NCI-H1417 (cell line): ENCODE results near the gene PDGFRA.
"Not testable (repeated sequence)": the region's sequence is repeated elsewhere in the genome, so short reads cannot be mapped to it uniquely, and the experiment has no call there.

Experiments
- DNase-seq, 3 experiments: peaks; one replicate each; lab custom pipeline; 2025; lab: John Stamatoyannopoulos, UW

PDGFRA gene

GRCh38 chr4:54227256-54228055 is 1.6 kb upstream of the PDGFRA start:
- peak in 2 of 3 experiments; percentile 80 to 84 for DNase-seq

- peak; percentile 25 to 84 (median 80) for DNase-seq
Measured at GRCh38 chr4:54228056-54228527, 1.0 kb upstream of the PDGFRA start.

- DNase-seq = no peak
Measured at GRCh38 chr4:54228546-54228945, 547 bp upstream of the PDGFRA start.

- DNase-seq = peak in 1 of 3 experiments; percentile 36
Measured at GRCh38 chr4:54229631-54230483, 764 bp downstream of the PDGFRA start.

DNA sequence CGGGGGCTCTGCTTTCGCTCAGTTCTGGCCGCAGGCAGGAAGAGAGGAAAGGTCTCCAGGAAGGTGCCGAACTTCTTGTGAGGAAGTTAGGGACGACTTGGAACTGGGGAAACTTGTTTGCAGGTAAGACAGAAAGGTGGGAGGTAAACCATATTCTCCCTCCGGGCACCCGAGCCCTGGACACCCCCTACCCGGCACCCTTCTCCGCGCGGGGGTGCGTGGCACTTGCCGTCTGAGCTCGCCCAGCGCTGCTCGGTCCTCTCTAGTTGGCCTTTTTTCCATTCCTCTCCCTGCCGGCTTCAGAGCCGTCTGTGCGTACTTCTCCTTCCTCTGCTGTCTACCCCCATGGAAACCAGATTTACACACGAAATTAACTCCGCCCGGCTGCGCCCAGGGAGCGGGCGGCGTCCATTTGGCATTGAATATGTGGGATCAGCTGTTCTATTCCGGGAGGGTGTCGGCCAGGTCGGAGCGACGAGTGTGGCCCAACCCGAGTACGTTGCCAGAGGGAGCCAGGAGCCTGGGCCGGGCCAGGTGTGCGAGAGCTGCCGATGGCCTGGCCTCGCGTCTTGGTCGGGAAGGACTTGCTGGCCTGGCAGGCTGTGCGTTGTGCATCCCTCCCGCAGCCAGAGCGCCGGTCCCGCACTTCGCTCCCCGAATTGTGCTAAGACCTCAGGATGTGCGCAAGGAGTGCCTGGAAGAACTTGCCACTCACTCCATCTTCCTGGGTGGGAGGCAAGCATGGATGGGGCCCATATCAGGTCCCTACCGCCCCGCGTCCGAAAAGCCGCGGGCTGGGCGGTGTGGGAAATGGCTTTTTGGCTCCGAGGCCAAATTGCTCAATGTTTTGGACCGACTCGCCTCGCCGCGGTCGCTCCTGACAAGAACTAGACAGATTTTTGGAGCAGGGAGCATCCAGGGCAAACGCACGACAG is 1.7 kb downstream of the PDGFRA start:
- peak in 2 of 3 experiments; percentile 62 to 68 for DNase-seq

GRCh38 chr4:54231419-54231767 is 2.3 kb downstream of the PDGFRA start:
- DNase-seq = peak in 1 of 3 experiments; percentile 45

DNA sequence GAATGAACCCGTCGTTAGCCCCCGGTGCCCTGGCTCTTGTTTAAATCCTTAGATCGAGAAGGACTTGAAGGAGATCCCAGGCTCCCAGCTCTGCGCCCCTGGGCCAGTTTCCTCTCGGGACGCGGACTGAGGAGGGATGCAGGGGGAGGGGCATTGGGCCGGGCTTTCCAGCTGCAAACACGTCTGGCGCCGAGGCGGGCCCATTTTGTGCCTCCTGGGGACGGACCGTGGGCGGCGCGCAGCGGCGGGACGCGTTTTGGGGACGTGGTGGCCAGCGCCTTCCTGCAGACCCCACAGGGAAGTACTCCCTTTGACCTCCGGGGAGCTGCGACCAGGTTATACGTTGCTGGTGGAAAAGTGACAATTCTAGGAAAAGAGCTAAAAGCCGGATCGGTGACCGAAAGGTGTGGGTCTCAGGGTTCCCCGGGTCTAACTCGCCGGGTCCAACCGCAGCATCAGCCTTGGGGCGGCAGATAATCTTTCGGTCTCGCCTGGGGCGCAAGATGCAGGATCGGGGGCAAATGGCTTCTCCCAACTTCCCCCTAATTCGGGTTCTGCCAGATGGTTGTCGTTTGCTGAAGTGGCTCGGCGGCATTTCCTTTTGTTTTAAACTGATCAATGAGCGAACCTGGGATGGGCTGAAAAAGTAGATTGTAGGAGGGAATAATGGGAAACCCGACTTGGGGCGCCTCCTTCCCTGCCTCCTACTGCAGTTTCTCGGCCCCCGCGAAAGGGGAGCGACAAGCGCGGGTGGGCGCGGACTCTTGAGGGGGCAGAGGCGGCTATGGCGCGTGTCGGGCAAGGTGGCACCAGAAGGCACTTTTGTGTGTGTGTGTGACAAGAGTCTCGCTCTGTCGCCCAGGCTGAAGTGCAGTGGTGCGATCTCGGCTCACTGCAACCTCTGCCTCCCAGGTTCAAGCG is 2.9 kb downstream of the PDGFRA start:
- DNase-seq = peak in 2 of 3 experiments; percentile 38 to 45

- DNase-seq = peak; percentile 84 to 87 (median 87)
Measured at GRCh38 chr4:54233277-54233696, 4.2 kb downstream of the PDGFRA start.

GRCh38 chr4:54233697-54234496 is 4.8 kb downstream of the PDGFRA start:
- peak; percentile 78 to 87 (median 85) for DNase-seq

GRCh38 chr4:54234497-54235205 is 5.6 kb downstream of the PDGFRA start:
- peak in 1 of 3 experiments; percentile 33 for DNase-seq

DNA sequence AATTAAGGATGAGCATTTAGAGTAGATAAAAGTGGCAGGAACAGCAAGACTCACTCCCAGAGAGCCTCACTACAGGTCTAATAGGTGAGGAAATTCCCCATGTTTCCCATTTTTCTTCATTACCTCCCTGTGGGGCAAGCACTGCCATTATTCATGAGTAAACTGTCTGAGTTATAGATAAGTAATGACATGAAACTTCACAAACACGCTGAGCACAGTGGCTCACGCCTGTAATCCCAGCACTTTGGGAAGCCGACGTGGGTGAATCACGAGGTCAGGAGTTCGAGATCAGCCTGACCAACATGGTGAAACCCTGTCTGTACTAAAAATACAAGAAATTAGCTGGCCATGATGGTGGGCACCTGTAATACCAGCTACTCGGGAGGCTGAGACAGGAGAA is 7.2 kb downstream of the PDGFRA start:
- not testable (repeated sequence) for DNase-seq

DNA sequence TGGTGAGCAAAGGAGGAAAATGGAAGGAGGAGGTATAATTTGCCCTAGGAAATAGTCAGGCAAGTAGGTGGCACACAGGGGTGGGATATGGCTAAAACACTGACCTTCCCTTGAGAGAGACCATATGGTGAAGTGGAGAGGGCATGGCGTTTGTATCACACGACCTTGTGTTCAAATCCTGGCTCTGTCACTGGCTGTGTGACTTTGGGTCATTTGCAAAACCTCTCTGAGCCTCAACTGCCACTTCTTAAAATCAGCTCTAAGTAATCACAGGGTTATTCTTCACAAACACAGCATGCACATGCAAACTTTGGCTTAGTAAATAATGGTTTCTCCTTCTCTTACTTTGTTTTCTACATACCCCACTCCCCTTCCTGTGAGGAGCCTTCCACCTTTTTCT is 8.7 kb downstream of the PDGFRA start:
- DNase-seq = no peak

- no peak for DNase-seq
Measured at GRCh38 chr4:54238389-54238788, 9.3 kb downstream of the PDGFRA start.

DNA sequence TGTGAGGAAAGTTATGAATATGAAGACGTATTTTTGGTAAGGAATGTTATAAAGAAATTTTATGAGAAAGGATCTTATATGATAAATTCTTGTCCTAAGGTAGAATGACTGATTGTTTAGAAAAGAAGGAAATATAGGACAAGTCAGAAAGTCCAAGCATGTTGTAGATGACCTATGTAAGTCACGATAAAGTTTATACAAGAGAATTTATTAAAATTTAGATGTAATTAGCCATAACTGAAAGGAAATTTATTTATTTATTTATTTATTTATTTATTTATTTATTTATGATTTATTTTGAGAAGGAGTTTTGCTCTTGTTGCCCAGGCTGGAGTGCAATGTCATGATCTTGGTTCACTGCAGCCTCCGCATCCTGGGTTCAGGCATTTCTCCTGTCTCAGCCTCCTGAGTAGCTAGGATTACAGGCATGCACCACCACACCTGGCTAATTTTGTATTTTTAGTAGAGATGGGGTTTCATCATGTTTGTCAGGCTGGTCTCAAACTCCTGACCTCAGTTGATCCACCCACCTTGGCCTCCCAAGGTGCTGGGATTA is 12.3 kb downstream of the PDGFRA start:
- DNase-seq = not testable (repeated sequence)

- not testable (repeated sequence) for DNase-seq
Measured at GRCh38 chr4:54243541-54243940, 14.4 kb downstream of the PDGFRA start.

DNA sequence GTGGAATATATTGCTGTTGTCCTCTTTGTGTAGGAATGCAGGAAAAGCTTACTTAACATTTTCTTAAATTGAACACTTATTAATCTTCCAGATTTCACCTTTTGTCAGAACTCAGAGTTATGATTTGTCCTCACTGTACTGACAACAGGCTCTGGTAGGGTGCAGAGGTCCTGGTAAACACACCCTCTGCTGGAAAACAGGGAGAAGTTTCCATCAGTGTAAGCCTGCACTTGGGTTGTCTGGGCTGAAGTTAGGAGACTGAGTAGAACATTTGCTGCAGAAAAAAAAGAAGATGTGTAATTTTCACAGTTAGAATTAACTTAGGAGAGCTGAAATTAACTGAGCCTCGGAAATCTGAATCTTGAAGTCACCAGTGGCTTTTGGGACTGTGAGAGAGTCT is 23.2 kb downstream of the PDGFRA start:
- DNase-seq = not testable (repeated sequence)

DNA sequence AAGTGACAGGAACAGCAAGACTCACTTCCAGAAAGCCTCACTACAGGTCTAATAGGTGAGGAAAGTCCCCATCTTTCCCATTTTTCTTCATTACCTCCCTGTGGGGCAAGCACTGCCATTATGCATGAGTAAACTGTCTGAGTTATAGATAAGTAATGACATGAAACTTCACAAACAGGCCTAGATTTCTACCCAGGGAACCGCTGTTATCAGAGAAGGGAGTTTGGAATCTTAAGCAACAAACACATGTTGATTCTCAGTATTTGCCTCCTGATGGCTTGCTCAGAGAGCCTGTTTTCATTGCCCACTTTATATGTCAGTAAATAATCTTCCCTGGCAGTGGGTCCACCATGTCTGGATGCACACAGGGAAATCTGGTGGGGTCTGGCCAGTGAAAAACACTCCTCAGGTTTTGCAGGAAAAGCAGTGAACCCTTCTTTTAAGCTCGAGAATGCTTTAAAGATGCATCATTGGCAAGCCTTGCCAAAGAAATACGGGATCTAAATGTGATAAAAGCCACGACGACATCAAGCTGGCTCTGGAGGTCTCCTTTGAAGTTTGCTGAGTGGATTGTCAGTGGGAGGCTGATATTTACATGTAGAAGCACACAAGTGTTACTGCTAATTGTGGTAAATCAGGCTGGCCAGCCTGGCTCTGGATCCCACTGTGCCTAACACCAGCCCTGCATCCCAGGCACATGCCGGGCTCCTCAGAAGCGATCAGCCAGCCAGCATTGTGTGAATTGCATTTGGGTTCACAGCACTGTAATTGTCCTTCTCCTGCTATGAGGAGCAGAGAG is 25.2 kb downstream of the PDGFRA start:
- DNase-seq = no peak

DNA sequence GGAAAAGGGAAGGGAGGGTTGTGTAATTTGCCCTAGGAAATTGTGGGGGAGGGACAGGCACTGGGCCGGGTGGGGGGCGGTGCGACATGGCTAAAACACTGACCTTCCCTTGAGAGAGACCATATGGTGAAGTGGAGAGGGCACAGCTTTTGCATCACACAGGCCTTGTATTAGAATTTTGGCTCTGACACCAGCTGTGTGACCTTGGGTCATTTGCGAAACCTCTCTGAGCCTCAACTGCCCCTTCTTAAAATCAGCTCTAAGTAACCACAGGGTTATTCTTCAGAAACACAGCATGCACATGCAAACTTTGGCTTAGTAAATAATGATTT is 25.8 kb downstream of the PDGFRA start:
- no peak for DNase-seq
